Cardiac fibroblast (primary cell): ENCODE results near the gene PYCARD.

ENCODE experiments used
- DNase-seq, 2 donors: peaks; one replicate each; pipeline versions ENCODE4 v3.0.0 to v3.0.0-alpha.2; 2010; ENCODE audit warnings: low read depth in 2 of 2
- H3K4me3 ChIP-seq, 2 donors: replicated peaks in 1 of 2; 1 replicate in 1 of 2; 2 replicates in 1 of 2; pipeline ENCODE4 v1.5.1; 2011; ENCODE audit warnings: low read depth in 2 of 2, low read length in 2 of 2, mild to moderate bottlenecking in 2 of 2, moderate library complexity in 1 of 2
- TF ChIP-seq, protein P1 (sequence below): IDR thresholded peaks from one replicate; pipeline ENCODE4 v1.5.1; 2011; ENCODE audit warnings: low read depth, mild to moderate bottlenecking, low read length, inconsistent platforms

PYCARD gene

DNA sequence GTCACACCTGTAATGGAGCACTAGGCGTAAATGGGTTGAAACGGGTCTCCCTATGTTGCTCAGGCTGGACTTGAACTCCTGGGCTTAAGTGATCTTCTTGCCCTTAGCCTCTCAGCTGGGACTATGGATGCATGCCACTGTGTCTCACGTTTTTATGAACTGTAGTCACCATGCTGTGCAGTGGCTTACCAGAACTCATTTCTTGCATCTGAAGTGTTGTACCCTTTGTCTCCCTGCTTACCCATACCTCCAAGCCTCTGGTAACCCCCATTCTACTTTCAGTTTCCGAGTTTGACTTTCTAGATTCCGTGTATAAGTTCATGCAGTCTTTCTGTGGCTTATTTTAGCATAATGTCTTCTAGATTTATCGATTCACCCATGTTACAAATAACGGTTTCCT is 7.7 kb downstream of the PYCARD start:
- DNase-seq = no peak
- TF ChIP-seq, protein P1, sequence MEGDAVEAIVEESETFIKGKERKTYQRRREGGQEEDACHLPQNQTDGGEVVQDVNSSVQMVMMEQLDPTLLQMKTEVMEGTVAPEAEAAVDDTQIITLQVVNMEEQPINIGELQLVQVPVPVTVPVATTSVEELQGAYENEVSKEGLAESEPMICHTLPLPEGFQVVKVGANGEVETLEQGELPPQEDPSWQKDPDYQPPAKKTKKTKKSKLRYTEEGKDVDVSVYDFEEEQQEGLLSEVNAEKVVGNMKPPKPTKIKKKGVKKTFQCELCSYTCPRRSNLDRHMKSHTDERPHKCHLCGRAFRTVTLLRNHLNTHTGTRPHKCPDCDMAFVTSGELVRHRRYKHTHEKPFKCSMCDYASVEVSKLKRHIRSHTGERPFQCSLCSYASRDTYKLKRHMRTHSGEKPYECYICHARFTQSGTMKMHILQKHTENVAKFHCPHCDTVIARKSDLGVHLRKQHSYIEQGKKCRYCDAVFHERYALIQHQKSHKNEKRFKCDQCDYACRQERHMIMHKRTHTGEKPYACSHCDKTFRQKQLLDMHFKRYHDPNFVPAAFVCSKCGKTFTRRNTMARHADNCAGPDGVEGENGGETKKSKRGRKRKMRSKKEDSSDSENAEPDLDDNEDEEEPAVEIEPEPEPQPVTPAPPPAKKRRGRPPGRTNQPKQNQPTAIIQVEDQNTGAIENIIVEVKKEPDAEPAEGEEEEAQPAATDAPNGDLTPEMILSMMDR = no peak
- H3K4me3 ChIP-seq = no peak overlapping the region

DNA sequence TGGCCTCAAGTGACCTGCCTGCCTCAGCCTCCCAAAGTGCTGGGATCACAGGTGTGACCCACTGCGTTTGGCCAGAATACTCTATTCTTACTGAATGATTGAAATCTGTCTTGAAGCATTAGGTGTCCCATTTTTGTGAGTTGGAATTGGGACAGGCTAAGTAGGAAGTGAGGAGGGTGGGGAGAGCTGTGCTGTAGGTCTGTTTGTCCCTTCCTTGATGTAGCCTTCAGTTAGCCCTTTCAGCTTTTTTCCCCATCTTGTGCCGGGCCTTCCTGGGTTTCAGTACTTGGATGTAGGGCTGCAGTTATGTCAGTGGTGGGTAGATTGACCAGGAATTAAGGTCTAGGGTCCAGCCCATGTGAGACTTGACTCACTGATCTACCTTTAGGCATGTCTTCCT is 8.7 kb downstream of the PYCARD start:
- no peak overlapping the region for H3K4me3 ChIP-seq
- no peak for DNase-seq
- TF ChIP-seq, protein P1 = no peak

DNA sequence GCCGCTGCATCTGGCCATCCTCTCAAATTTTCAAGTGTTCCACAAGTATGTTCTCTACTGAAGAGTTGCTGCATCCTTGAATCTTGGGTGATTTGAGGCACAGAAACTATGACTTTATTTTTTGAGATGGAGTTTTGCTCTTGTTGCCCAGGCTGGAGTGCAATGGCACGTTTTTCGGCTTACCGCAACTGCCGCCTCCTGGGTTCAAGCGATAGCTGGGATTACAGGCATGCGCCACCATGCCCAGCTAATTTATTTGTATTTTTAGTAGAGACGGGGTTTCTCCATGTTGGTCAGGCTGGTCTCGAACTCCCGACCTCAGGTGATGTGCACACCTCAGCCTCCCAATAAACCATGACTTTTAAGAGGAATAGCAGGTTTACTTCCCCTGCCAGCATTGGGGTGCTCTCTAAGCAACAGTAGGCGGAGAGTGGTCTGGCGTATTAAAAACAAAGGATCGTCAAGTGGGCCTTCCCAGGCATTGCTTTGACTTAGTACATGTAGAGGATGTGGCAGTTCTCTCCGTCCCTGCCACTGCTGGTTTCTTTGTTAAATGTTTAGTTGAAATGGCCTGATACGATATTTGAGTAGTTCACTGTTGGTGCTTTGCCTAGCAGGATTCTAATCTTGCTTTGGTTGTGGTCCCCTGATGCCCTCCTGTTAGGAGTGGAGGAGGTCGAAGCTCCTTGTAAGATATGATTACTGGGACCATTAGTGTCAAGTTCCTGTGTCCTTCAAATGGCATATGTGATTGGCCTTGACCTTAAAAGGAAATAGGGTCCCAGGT is 9.5 kb downstream of the PYCARD start:
- TF ChIP-seq, protein P1 = no peak
- DNase-seq = no peak
- H3K4me3 ChIP-seq = no peak overlapping the region

DNA sequence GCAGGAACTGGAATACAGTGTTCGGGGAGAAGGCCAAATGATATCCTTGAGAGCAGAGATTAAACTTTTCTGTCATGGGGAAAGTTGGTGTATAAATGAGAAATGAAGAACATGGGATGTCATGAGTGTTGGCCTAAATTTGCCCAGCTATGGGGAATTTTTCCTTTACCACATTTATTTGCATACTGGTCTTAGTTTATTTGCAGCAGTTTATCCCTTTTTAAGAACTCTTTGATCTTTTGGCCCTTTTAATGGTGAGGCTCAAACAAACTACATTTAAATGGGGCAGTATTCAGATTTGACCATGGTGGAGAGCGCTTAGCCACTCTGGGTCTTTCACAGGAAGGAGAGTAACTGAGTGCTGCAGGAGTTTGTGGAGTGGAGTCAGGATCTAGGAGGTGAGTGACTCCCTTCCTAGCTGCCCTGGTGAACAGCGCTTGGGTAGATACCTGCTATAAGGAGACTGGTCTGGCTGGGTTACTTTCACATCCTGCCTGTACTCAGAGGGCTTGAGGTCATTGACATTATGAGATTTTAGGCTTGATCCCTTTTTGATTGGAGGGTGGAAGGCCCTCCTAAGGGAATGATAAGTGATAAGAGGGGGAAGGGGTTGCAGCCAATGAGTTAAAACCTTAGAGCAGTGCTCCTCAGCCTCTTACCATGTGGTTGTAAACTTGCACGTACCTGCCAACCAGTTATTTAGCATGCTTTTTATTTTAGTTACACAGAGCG is 10.7 kb downstream of the PYCARD start:
- TF ChIP-seq, protein P1 = no peak
- DNase-seq = no peak
- H3K4me3 ChIP-seq = no peak overlapping the region

DNA sequence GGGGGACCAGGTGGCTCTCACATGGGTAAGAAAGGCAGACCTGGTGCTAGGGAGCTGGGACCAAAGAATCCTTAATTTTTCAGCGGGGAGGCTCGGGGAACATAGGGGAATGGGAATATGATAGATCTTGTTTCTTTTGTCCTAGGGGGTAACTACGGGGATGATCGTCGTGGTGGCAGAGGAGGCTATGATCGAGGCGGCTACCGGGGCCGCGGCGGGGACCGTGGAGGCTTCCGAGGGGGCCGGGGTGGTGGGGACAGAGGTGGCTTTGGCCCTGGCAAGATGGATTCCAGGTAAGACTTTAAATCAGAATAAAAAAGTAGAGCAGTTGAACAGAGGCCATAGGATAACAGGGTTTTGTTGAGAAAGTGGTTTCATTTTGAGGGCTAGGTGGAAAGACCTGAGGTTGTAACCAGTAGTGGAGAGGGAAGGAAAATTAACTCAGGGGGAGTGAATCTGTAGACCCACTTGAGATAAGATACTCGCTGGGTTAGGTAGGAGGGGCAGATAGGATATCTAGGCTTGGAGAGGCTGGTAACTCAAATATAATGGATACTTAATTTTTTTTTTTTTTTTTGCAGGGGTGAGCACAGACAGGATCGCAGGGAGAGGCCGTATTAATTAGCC is 11.6 kb downstream of the PYCARD start:
- H3K4me3 ChIP-seq = no peak overlapping the region
- TF ChIP-seq, protein P1 = no peak
- DNase-seq = no peak

DNA sequence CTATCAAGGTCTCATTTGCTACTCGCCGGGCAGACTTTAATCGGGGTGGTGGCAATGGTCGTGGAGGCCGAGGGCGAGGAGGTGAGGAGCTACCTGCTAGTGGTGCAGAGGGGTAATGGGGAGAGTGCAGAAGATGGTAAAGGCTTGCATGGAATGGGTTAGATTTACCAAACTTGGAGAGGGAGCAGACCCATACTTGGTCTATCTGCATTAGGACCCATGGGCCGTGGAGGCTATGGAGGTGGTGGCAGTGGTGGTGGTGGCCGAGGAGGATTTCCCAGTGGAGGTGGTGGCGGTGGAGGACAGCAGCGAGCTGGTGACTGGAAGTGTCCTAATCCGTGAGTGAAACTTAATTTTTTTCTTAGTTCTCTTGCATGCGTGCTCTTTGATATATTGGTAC is 12.5 kb downstream of the PYCARD start:
- H3K4me3 ChIP-seq = no peak overlapping the region
- TF ChIP-seq, protein P1 = no peak
- DNase-seq = no peak
